NB4 (cell line): Measurements from ENCODE around the gene PCDHGA8.

Experiments used
- CTCF ChIP-seq: IDR thresholded peaks from one replicate; pipeline ENCODE4 v1.5.1; 2012; ENCODE audit warnings: low read depth, low read length
- MAX ChIP-seq: IDR thresholded peaks from 2 replicates; pipeline ENCODE4 v1.6.1; 2011; ENCODE audit warnings: low read depth, low read length
- POLR2A ChIP-seq: IDR thresholded peaks from 2 replicates; pipeline ENCODE4 v1.6.1; 2011; ENCODE audit warnings: mild to moderate bottlenecking; ENCODE audit not compliant: insufficient read length; ENCODE audit errors: extremely low read depth

- TF ChIP-seq CTCF: no peak
- TF ChIP-seq POLR2A: no peak
- no peak for TF ChIP-seq MAX
Observed at GRCh38 chr5:141437221-141437620, 44.8 kb downstream of the PCDHGA8 start.
